Testis (tissue), 3 donors: ENCODE results near the gene TTC28. TPM values are rescaled to one million over a fixed set of nuclear protein-coding genes. Genes with fewer than 3 reads are reported as not detected.

ENCODE experiments used
- DNase-seq: peaks from one replicate; pipeline ENCODE4 v3.0.0-alpha.2; 2019
- H3K27ac ChIP-seq, 2 donors: fragments of 200-600 bp; sonication (generic); one replicate each; pipeline ENCODE4 v1.5.1; 2019
- H3K27me3 ChIP-seq: fragments of 200-600 bp; sonication (generic); one replicate; pipeline ENCODE4 v1.5.1; 2019
- H3K36me3 ChIP-seq: fragments of 200-600 bp; sonication (generic); one replicate; pipeline ENCODE4 v1.5.1; 2017; ENCODE audit warnings: low read depth; ENCODE audit errors: missing control alignments
- H3K4me1 ChIP-seq: fragments of 200-600 bp; sonication (generic); one replicate; pipeline ENCODE4 v1.5.1; 2019
- H3K4me3 ChIP-seq, 2 donors: fragments of 200-600 bp; sonication (generic); one replicate each; pipeline ENCODE4 v1.5.1; 2017 to 2019
- H3K9me3 ChIP-seq: fragments of 200-600 bp; sonication (generic); one replicate; pipeline ENCODE4 v1.5.1; 2017
- CTCF ChIP-seq, 3 experiments: fragments of 450-650 bp in 2 of 3; fragments of 200-600 bp in 1 of 3; sonication (generic) in 1 of 3; IDR thresholded peaks; one replicate each; pipeline ENCODE4 v1.5.1; 2016 to 2019; ENCODE audit warnings: antibody characterized with exemption in 3 of 3, mild to moderate bottlenecking in 2 of 3, moderate library complexity in 1 of 3
- POLR2A ChIP-seq: fragments of 450-650 bp; IDR thresholded peaks from one replicate; pipeline ENCODE4 v1.6.1; 2017; ENCODE audit warnings: antibody characterized with exemption, mild to moderate bottlenecking, moderate library complexity
- WGBS, 2 donors: methylation state at CpG; one replicate each; pipeline ENCODE4 v1.1.5; 2018; 5-methylcytosine and 5-hydroxymethylcytosine counted together
- intact Hi-C: fragments of 100-400 bp; cut with DNase I; formaldehyde crosslinking; loops from one replicate; pipeline ENCODE4 v1.15.1; 2023; ENCODE audit warnings: low total_unique reads
- polyA plus RNA-seq: library from polyadenylated mRNA; stranded (reverse); fragments of 350-450 nt; fragmentation: Illumina TruSeq; extraction: RNeasy Lipid Tissue Mini Kit (QIAGEN cat#74804); gene quantifications from one replicate; pipeline ENCODE4 v1.2.3, GENCODE V29; 2014; ENCODE audit warnings: low read depth, low replicate concordance; ENCODE audit not compliant: insufficient read depth
- total RNA-seq, 2 donors: library from RNA; depleted of rRNA; stranded (reverse); fragments of >200 nt; gene quantifications; one replicate each; pipeline ENCODE4 v1.2.3, GENCODE V29; 2016

Gene TTC28
- total and polyA plus RNA-seq, 3 donors from 2014 or later, result 29.4 to 121 (median 75.5) TPM

GRCh38 chr22:28593299-28593698, 86.3 kb downstream of the TTC28 start:
- intact Hi-C loops, result loop anchor here (5.0 kb wide), 1 partner anchor 571 kb away; no protein-coding TSS in a partner anchor
- no peaks in the 10 kb centered on the region for H3K9me3 ChIP-seq
- no peak overlapping the region for H3K27ac ChIP-seq
- no peaks in the 10 kb centered on the region for H3K4me1 ChIP-seq
- H3K36me3 ChIP-seq, result no peaks in the 10 kb centered on the region
- TF ChIP-seq CTCF (IDR thresholded peaks at IDR 0.05) (no peak), POLR2A (no peak)
- WGBS, 2 donors, result 94 to 97% methylated on average over 3 of the region's 3 CpGs
- H3K4me3 ChIP-seq, result no peak overlapping the region
- no peaks in the 10 kb centered on the region for H3K27me3 ChIP-seq
- DNase-seq, result no peak

GRCh38 chr22:28589102-28589750, 90.4 kb downstream of the TTC28 start:
- 85 to 92% methylated on average over 2 of the region's 2 CpGs for WGBS, 2 donors
- intact Hi-C loops, result no loop called here

GRCh38 chr22:28585324-28585723, 94.3 kb downstream of the TTC28 start:
- no peak for DNase-seq
- H3K4me3 ChIP-seq, result no peak overlapping the region
- TF ChIP-seq POLR2A (no peak), CTCF (IDR thresholded peaks at IDR 0.05) (no peak)
- H3K4me1 ChIP-seq, result no peaks in the 10 kb centered on the region
- 89 to 96% methylated on average over 11 of the region's 11 CpGs for WGBS, 2 donors
- no peaks in the 10 kb centered on the region for H3K9me3 ChIP-seq
- intact Hi-C loops, result no loop called here
- H3K36me3 ChIP-seq, result no peaks in the 10 kb centered on the region
- H3K27ac ChIP-seq, result no peak overlapping the region
- no peaks in the 10 kb centered on the region for H3K27me3 ChIP-seq

More at GRCh38 chr22:28589102-28589750, 90.4 kb downstream of the TTC28 start:
- TF ChIP-seq CTCF (IDR thresholded peaks at IDR 0.05) (no peak), POLR2A (no peak)
- Histone ChIP-seq H3K36me3 (no peaks in the 10 kb centered on the region), H3K27me3 (no peaks in the 10 kb centered on the region), H3K4me1 (no peaks in the 10 kb centered on the region), H3K4me3 (no peak overlapping the region), H3K9me3 (no peaks in the 10 kb centered on the region), H3K27ac (no peak overlapping the region)
- no peak for DNase-seq

GRCh38 chr22:28582806-28583205, 96.8 kb downstream of the TTC28 start:
- intact Hi-C loops, result no loop called here
- Histone ChIP-seq H3K27me3 (no peaks in the 10 kb centered on the region), H3K9me3 (no peaks in the 10 kb centered on the region), H3K36me3 (no peaks in the 10 kb centered on the region), H3K4me3 (no peak overlapping the region), H3K27ac (no peak overlapping the region), H3K4me1 (no peaks in the 10 kb centered on the region)
- no peak for DNase-seq
- TF ChIP-seq POLR2A (no peak), CTCF (IDR thresholded peaks at IDR 0.05) (no peak)
- 89 to 93% methylated on average over 3 of the region's 3 CpGs for WGBS, 2 donors

- TF ChIP-seq CTCF (IDR thresholded peaks at IDR 0.05) (no peak), POLR2A (no peak)
- DNase-seq, result no peak
- H3K27me3 ChIP-seq, result no peaks in the 10 kb centered on the region
- H3K27ac ChIP-seq, result no peak overlapping the region
- no peaks in the 10 kb centered on the region for H3K4me1 ChIP-seq
- no peaks in the 10 kb centered on the region for H3K9me3 ChIP-seq
- H3K36me3 ChIP-seq, result no peaks in the 10 kb centered on the region
- no peak overlapping the region for H3K4me3 ChIP-seq
- intact Hi-C loops, result no loop called here
- 88 to 92% methylated on average over 8 of the region's 8 CpGs for WGBS, 2 donors
These were observed 98.6 kb downstream of the TTC28 start for GRCh38 chr22:28581016-28581415.
